Forelimb muscle (tissue), 1 donor: ENCODE measurements around the gene PARD3B. TPM values are rescaled to one million over a fixed set of nuclear protein-coding genes. Genes with fewer than 3 reads are reported as not detected.

ENCODE experiments used
- DNase-seq: peaks from one replicate; pipeline ENCODE4 v3.0.0-alpha.2; 2013; ENCODE audit warnings: low read depth
- polyA plus RNA-seq: library from polyadenylated mRNA; unstranded; fragments of 120-200 nt; gene quantifications from one replicate; pipeline ENCODE4 v1.2.1, GENCODE V29; 2013; ENCODE audit not compliant: insufficient read length

The PARD3B gene
- polyA plus RNA-seq, 1 donor, result 6.8 TPM

GRCh38 chr2:204696124-204696523 is 150.8 kb downstream of the PARD3B start:
- no peak for DNase-seq

GRCh38 chr2:204705243-204705932 is 160.1 kb downstream of the PARD3B start:
- no peak for DNase-seq

GRCh38 chr2:204706939-204707338 is 161.7 kb downstream of the PARD3B start:
- no peak for DNase-seq

GRCh38 chr2:204713211-204713610 is 167.9 kb downstream of the PARD3B start:
- DNase-seq, result no peak

- DNase-seq, result peak; percentile 22
Observed at GRCh38 chr2:204715361-204715760, 170.1 kb downstream of the PARD3B start.

- no peak for DNase-seq
Observed at GRCh38 chr2:204717591-204717990, 172.3 kb downstream of the PARD3B start.

GRCh38 chr2:204718607-204719006 is 173.3 kb downstream of the PARD3B start:
- no peak for DNase-seq

GRCh38 chr2:204720874-204721273 is 175.6 kb downstream of the PARD3B start:
- no peak for DNase-seq

GRCh38 chr2:204722207-204722606 is 176.9 kb downstream of the PARD3B start:
- no peak for DNase-seq

- DNase-seq, result no peak
Observed at GRCh38 chr2:204722691-204723090, 177.4 kb downstream of the PARD3B start.

- DNase-seq, result no peak
Observed at GRCh38 chr2:204725693-204726360, 180.6 kb downstream of the PARD3B start.

GRCh38 chr2:204726831-204727230 is 181.6 kb downstream of the PARD3B start:
- DNase-seq, result no peak

- no peak for DNase-seq
Observed at GRCh38 chr2:204727368-204727767, 182.1 kb downstream of the PARD3B start.

GRCh38 chr2:204730603-204731002 is 185.3 kb downstream of the PARD3B start:
- DNase-seq, result no peak

GRCh38 chr2:204732019-204732418 is 186.7 kb downstream of the PARD3B start:
- DNase-seq, result no peak

GRCh38 chr2:204737296-204737695 is 192.0 kb downstream of the PARD3B start:
- DNase-seq, result no peak

- no peak for DNase-seq
Observed at GRCh38 chr2:204738721-204739120, 193.4 kb downstream of the PARD3B start.

- DNase-seq, result no peak
Observed at GRCh38 chr2:204743393-204743960, 198.2 kb downstream of the PARD3B start.

GRCh38 chr2:204744506-204744905 is 199.2 kb downstream of the PARD3B start:
- DNase-seq, result no peak

GRCh38 chr2:204748286-204748685 is 203.0 kb downstream of the PARD3B start:
- no peak for DNase-seq

- no peak for DNase-seq
Observed at GRCh38 chr2:204749319-204749718, 204.0 kb downstream of the PARD3B start.

GRCh38 chr2:204750389-204750788 is 205.1 kb downstream of the PARD3B start:
- no peak for DNase-seq

GRCh38 chr2:204751472-204751871 is 206.2 kb downstream of the PARD3B start:
- DNase-seq, result no peak
